Body of pancreas (tissue), 4 donors: Measurements from ENCODE around the gene SBK3.

ENCODE experiments used
- CTCF ChIP-seq, 7 experiments: fragments of 450-650 bp in 4 of 7; fragments of 200-600 bp in 3 of 7; sonication (generic) in 3 of 7; IDR thresholded peaks; one replicate each; pipeline ENCODE4 v1.5.1; 2016 to 2019; ENCODE audit warnings: antibody characterized with exemption in 7 of 7
- POLR2A ChIP-seq, 3 donors: fragments of 450-650 bp; IDR thresholded peaks; one replicate each; pipeline ENCODE4 v1.6.1; 2016; ENCODE audit warnings: antibody characterized with exemption in 3 of 3, mild to moderate bottlenecking in 2 of 3

GRCh38 chr19:55508120-55508519 is 37.2 kb downstream of the SBK3 start:
- TF ChIP-seq POLR2A (IDR thresholded peaks at IDR 0.05), result no peak
- TF ChIP-seq CTCF (IDR thresholded peaks at IDR 0.05), result no peak
